HG02840 (cell line): Measurements from ENCODE around the gene SEC31B.
A peak's percentile ranks its signal among the peaks of the same experiment; 100 is the strongest.

Experiments
- ATAC-seq: cut with Tn5 transposase; IDR thresholded peaks from one replicate; pipeline ENCODE4 v1.9.1; 2021; ENCODE audit warnings: mild to moderate bottlenecking, moderate library complexity, moderate number of reproducible peaks; ENCODE audit not compliant: unreplicated experiment, low FRiP score

SEC31B gene

GRCh38 chr10:100519311-100520051, at the start of gene SEC31B:
SEC31B (minus strand) TSS chr10:100519861; CDS start chr10:100516952, 2,909 bp downstream.
- ATAC-seq = no peak

GRCh38 chr10:100568912-100569311, 49.3 kb upstream of the SEC31B start:
- ATAC-seq = no peak

- ATAC-seq = no peak
These were observed 48.2 kb upstream of the SEC31B start for GRCh38 chr10:100567826-100568225.

GRCh38 chr10:100567249-100567648, 47.6 kb upstream of the SEC31B start:
- ATAC-seq = no peak

GRCh38 chr10:100566561-100566960, 46.9 kb upstream of the SEC31B start:
- no peak for ATAC-seq

- no peak for ATAC-seq
These were observed 45.7 kb upstream of the SEC31B start for GRCh38 chr10:100565206-100565985.

- ATAC-seq = no peak
These were observed 42.5 kb upstream of the SEC31B start for GRCh38 chr10:100562008-100562672.

- ATAC-seq = no peak
These were observed 41.3 kb upstream of the SEC31B start for GRCh38 chr10:100561005-100561404.

GRCh38 chr10:100560248-100560647, 40.6 kb upstream of the SEC31B start:
- ATAC-seq = no peak

- ATAC-seq = no peak
These were observed 35.2 kb upstream of the SEC31B start for GRCh38 chr10:100554902-100555301.

GRCh38 chr10:100553929-100554328, 34.3 kb upstream of the SEC31B start:
- ATAC-seq = no peak

GRCh38 chr10:100551738-100552137, 32.1 kb upstream of the SEC31B start:
- ATAC-seq = no peak

- no peak for ATAC-seq
These were observed 31.5 kb upstream of the SEC31B start for GRCh38 chr10:100551196-100551595.

GRCh38 chr10:100544950-100545349, 25.3 kb upstream of the SEC31B start:
- ATAC-seq = no peak

GRCh38 chr10:100537475-100537874, 17.8 kb upstream of the SEC31B start:
- no peak for ATAC-seq

GRCh38 chr10:100535715-100536353, 16.2 kb upstream of the SEC31B start, which contains the start of gene HIF1AN:
HIF1AN (plus strand) TSS chr10:100535943; CDS start chr10:100535959, 16 bp downstream.
- ATAC-seq = peak; percentile 90

- peak; percentile 5 for ATAC-seq
These were observed 15.7 kb upstream of the SEC31B start for GRCh38 chr10:100535338-100535714.

GRCh38 chr10:100534726-100535125, 15.1 kb upstream of the SEC31B start:
- no peak for ATAC-seq

GRCh38 chr10:100531761-100532160, 12.1 kb upstream of the SEC31B start:
- ATAC-seq = no peak

- peak; percentile 69 for ATAC-seq
These were observed 10.0 kb upstream of the SEC31B start, which contains the start of gene NDUFB8 for GRCh38 chr10:100529475-100530298. NDUFB8 (minus strand) TSS chr10:100529871; CDS start chr10:100529851, 20 bp downstream.
